HK-2 (cell line): ENCODE results near the gene TBC1D22A.
"Not testable (repeated sequence)": the region's sequence is repeated elsewhere in the genome, so short reads cannot be mapped to it uniquely, and the experiment has no call there.

ENCODE experiments used
- DNase-seq: peaks from one replicate; pipeline ENCODE4 v3.0.0-alpha.2; 2018; ENCODE audit not compliant: unreplicated experiment

The TBC1D22A gene

DNA sequence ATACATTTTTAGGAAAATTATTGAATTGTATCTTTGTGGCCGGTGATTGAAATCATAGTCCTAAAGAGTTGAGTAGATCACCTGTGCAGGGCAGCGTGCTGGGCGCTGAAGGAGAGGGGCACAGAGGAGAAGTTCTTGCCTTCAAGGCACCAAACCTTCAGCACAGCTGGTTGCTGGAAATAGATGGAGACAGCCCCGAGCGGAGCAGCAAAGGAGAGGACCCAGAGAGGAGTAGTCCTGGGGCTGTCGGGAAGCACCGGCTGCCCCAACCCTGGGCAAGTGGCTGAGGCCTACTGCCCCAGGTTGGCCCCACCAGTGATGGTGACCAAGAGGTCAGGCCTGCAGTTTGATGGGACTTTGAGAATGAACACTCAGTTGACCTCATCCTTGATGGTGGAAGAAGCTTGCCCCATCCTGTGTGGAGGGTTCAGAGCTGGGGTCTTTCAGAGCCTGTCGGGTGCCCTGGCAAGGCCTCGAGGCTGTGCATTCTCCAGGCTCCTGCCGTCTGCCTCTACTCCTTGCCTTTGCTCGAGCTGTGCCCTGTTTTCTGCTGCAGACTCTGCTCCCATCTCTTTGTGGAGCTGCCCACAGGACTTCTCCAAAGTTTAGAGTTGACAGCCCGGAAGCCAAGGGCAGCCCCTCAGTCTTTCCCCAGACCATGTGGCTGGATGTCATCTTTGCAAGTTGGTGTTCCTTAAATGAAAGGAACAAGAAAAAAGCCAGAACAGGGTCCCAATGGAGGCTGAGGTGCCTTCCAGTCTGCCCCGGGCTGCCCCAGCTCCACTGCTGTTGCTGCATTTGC lies 285.1 kb downstream of the TBC1D22A start:
- DNase-seq, result no peak

DNA sequence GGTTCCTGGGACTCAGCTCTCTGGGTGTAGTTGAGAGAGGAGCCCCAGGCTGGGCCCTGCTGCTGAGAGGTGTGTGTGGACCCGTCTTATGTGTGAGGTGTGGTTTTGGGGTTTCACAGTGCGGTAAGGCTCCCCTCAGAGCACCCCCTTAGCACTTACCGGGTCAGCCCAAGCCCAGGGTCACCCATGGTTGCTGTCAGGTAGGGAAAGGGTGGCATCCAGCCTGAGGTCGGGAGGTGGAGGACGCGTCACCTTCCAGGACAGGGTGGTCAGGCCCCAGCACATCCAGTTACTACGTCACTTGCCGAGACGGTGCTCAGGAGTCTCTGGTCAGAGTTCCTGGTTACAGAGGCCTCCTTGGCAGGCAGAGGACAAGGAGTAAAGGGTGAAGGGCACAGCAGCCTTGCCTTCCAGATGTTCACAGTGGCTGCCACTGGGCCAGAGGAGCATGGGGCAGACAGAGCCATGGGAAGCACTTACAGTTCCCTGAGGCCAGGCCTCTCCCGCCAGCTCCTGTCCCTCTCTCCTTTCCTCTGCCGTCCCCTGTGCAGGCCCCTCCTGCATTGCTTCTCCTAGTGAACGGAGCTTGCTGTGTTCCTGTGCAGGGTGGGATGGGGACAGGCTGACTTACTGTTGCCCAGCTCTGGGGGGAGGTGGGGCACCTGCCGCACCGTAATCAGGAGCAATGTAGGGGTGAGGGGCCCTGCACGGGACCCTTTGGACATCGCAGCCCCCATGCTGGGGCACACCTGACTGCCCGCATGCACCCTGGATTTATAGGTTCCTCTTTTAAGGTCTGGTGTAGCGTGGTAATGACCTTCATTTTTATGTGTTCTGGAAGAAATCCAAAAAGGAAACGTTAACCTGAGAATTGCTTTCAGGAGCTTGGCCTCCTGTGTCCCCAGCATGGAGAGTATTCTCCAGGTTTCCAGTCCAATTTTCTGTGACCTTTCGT lies 285.9 kb downstream of the TBC1D22A start:
- no peak for DNase-seq

DNA sequence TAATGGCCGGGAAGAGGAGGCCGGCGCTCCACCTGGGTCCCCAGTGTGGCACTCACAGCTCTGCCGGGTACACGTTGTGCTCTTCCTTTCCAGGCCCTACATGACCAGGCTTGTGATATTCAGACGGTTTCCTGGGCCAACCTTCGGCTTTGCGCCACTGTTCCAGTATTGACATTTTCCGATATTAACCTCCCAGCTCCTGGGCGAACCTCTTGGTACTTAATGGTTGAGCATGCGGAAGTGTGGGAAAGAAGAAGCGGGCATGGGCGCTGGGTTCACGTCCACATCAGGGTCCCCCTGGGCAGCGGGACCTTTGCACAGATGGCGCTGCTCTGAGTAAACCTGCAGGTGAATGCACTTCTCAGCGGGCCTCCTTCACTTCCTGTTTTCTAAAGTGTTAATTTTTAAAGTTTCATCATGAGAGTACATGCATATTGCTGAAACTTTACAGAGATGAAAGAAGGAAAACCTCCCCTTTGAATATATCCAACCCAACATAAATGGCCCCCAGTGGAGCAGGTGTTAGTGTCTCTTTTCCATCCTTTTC lies 286.7 kb downstream of the TBC1D22A start:
- no peak for DNase-seq

DNA sequence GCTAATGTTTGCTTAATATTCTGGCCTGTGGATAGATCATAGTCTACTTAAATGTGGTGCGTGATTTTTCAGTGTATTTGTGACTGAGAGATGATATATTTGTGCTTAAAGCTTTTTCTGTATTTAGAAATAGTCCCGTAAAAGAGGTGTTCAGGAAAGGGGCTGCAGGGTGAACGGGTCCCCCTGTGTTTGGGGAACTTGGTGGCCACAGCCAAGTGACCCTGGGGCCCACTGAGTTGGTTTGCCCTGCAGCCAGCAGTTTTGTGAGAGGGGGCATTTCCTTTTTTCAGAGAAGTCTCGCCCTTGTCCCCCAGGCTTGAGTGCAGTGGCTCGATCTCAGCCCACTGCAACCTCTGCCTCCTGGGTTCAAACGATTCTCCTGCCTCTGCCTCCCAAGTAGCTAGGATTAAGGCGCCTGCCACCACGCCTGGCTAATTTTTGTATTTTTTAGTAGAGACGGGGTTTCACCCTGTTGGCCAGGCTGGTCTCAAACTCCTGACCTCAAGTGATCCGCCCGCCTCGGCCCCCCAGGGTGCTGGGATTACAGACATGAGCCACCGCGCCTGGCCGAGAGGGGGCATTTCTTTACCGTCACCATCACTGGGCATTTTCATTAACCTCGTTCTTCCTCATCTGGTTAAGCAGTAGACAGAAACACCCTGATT lies 287.4 kb downstream of the TBC1D22A start:
- DNase-seq, result not testable (repeated sequence)

DNA sequence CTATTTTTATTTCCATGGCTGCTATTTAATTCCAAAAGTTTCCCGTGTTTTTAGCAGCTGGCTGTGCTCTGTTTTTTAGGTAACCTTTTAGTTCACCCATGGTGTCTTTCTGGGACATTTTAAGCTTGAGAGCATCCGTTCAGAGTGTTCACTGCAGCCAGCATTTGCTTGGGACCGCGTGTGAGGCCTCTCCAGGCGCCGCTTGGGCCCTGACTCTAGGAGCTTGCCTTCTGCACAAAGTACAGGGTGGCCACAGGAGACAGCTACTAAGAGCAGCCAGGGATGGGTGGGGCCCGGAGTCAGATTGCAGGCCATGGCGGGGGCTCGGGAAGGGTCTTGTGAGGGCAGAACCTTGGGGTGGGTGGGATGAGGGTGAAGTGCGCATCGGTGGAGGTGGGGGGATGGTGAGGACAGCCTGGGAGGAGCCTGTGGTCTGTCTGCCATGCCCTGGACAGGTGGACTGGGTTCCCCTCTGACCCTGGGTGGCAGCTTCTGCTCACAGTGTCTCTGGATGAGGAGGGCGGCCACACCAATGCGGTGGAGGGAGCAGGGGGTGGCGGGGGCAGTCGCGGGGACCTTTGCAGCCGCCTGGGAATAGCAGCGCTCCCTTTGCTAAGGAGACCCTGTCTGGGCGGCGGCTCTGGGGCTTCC lies 288.1 kb downstream of the TBC1D22A start:
- DNase-seq, result no peak

DNA sequence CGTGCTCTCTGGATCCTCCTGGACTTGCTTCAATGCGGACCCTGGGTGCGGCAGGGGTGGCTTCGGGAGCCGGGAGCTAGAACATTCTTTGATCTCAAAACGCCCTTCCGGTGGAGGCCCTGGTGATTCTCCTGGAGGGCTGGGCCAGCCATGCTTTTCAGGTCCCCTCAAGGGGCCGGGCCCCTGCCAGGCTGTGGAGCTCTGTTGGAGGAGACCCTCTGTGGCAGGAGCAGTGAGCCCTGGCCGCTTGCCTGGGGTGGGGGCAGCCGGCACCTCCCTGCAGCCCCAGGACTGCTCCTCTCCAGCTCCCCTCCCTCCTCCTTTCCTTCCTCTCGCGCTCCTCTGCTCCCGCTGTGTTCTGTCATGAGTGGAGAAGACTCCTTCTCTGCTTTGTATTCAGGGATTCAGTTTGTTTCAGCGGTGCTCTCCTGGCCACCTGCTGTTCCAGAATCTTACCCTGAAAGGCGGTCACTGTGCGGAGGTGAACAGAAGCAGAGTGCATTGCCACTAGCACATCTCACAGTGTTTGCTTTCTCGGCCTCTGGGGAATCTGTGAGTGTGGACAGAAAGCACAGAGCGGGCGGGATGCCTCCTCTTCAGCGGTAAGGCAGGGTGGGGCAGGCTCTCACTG lies 289.1 kb downstream of the TBC1D22A start:
- DNase-seq, result no peak

DNA sequence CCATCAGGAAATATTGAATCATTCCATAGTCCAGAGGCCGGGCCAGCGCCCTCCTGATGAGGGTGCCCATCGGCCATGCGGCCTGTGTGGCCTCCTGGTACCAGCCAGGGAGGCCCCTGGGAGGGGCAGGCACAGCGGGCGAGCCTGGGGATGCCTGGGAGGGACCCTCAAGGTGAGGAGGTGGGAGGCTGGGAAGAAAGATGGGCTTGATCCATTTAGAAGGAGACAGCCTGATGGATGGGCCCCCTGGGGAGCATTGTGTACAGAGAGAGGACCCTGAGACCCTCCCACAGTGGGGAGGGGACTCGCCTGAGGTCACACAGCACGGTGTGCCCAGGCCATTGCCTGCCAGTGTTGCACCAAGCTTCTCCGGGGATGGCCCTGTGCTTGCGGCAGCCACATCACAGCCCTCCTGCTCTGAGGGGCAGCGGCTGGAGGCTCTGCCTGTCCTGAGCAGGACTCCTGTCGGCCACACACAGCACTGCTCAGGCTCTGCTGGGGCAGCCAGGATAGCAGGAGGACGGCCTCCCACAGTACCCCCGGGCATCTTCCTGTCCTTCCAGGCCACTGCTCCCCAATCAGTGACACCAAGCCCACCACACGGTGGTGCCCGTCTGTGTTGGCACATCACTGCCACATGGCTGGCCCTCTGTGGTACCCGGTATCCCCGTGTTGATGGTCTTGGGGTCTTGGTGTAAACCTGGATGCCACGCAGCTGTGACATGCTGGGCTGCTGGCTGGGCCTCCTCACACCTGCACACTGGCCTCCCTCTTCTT lies 290.0 kb downstream of the TBC1D22A start:
- DNase-seq, result no peak

DNA sequence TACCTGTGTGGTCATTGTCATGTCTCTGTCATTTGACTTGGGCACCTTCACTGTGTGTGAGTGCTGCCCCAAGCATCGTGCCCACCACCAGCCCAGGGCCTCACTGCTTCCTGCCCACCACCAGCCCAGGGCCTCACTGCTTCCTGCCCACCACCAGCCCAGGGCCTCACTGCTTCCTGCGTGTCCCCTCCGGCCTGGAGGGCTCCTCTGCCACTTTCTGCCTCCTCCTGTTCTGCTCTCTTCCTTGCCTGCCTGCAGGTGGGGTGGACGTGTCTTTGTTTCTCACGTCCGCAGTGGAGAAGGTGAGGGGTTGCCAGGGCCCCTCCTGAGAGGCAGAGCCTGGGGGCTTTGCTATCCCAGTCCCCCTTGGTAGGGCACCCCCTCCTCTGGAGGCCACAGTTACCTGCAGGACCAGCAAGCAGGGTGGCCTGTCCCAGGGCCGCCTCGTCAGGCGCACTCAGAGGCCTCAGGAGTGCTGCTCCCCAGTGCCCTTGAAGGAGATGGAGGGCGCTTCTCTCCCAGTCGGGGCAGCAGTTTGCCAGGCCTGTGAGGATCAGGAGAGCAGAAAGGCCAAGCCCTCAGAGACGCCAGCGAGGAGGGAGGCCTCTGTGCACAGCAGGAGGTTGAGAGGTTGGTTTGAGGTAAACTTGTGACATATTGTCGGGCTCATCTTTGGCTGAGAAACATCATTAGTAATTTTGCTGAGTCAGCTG lies 290.7 kb downstream of the TBC1D22A start:
- no peak for DNase-seq

DNA sequence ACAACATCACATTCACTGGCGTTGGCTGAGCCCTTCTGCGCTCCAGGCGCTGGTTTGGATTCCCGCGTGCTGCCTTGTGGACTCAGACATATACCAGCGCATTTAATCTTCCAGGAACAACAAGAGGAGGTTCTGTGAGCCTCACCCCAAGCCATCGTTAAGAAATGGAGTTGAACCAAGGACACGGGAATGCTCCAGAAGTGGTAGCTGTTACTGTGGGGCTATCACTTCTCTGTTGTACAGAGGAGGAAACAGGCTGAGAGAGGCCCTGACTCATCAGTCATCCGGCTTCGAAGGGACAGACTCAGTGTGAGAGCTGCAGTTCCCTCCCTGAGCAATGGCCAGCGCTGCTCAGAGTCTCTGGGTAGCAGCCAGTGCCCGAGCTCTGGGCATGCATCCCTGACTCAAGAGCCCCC lies 291.3 kb downstream of the TBC1D22A start:
- DNase-seq, result no peak

DNA sequence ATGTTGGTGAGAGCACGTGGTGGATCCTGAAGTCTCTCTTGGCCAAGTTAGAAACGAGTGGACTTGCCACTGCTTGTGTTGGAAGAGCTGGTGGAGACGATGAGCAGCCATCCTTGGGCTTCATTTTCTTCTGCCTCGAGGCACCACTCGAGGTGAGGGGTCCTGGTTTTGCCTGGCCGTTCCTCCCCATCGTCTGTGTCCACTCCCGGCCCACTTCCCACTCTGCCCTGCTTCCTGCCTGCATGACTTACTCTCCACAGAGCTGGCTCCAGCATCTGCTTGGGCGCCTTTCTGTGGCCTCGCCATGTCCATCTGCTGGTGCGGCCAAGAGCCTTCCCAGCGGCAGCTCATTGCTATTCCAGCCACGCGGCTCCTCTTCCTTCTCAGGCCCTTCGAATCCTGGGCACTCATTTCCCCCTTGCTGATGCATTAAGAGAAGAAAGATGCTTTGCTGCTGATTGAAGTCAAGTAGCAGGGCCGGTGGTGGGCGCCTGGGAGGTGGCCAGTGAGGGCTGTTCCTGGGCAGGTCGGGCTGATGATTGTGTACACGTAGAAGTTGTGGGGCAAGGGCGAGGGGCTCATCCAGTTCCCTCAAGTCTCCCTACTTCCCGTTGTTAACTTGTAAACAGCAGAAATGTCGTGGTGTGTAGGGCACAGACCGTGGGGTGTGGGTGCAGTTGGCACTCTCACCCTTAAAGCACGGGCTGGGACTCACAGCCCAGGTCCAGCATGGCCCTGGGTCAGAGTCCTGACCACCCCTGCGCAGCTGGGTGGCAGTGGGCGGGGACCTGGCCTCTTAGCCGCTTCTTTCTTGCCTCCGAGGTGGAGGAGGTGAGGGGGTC lies 292.0 kb downstream of the TBC1D22A start:
- DNase-seq, result no peak

DNA sequence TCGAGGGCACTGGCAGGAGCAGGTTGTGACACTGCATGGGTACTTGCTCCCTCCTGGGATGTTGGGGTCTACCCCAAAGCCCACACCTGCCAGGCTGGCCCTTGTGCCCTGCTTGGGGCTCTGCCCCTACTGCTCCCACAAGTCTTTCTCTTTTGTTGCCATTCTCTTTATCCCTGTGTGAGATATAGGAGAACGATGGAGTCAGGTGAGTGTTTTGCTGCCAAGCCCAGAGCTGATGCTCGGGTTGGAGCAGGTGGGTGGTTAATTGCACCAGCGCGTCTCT lies 292.6 kb downstream of the TBC1D22A start:
- no peak for DNase-seq

DNA sequence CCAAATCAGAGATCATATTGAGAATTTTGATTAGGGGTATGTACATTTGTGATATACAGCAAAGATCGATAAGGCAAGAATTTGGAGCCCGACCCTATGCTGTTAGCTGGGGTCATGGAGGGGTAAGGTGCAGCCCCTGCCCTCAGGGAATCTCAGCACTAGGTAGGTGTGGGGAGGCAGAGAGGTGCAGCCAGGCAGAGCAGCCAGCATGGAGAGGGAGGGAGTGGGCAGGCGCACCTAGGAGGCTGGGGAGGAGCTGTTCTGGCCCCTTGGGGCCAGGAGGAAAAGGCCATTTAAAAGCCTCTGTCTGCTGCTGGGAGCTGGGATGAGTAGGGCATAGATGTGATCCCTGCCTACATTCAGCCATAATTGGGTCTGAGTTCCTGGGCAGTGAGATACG lies 293.0 kb downstream of the TBC1D22A start:
- no peak for DNase-seq

DNA sequence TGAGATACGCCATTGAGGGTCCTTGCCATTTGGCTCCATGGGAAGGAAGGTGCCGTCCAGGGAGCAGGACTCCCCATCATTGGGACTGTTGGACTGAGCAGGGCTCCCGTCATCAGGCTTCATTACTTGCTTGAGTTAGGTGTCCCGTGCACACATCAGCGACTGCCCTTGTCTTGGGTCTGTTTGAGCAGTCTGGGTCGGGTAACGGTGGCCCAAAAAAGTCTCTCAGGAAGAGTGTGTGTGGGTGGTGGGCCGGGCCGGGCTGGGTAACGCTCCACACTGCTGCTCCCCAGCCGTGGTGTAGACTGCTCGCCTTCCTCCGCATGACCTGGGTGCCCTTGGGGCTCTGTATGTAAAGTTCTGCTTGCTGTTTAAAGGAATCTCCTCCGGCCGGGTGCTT lies 293.5 kb downstream of the TBC1D22A start:
- no peak for DNase-seq

DNA sequence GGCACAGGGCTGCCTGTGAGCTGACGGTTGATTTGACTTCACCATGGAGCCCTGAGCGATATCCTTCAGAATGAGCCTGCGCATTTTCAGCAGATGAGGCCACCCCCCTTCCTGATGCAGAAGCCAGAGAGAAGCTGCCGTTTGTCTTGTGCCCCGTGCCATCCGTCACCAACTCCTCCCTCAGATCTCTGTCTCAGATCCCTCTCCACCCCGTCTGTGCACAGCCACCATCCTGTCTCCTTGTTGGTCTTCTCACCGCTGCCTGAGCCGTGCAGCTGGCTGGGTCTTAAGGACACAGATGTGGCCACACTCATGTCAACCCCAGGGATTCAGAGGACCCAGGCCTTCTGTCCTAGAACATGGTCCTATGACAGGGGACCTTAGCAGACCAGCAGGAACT lies 293.9 kb downstream of the TBC1D22A start:
- DNase-seq, result no peak

DNA sequence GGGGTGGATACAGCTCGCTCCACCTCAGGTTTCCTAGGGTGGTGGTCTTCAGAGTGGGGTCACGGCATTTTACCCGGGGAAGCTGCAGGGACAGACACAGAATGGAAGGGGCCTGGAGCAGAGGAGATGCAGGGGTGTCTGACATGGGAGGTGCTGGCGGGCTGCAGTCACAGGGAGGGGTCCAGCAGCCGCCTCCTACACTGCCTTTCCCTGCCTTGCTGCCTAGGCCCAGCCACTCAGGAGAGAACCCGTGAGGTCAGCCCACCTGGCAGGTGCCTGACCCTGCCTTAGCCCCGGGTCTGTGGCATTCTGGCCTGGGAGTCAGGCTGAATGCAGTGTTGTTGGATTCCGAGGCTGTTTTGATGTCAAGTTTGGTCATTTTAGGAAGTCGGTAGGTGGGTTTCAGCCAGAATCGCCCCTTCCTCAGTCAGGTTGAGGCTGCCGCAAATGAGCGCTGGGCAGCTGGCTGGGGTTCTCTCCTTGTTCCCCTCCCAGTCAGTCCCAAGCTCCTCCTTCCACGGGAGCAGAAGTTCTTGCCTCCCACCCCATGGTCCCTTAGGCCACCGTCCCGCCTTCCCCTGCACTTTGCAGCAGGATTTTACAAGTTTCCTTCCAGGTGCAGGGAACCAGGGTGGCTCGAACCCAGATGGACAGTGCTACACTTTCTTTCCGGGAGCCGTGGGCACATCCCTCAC lies 294.5 kb downstream of the TBC1D22A start:
- no peak for DNase-seq

DNA sequence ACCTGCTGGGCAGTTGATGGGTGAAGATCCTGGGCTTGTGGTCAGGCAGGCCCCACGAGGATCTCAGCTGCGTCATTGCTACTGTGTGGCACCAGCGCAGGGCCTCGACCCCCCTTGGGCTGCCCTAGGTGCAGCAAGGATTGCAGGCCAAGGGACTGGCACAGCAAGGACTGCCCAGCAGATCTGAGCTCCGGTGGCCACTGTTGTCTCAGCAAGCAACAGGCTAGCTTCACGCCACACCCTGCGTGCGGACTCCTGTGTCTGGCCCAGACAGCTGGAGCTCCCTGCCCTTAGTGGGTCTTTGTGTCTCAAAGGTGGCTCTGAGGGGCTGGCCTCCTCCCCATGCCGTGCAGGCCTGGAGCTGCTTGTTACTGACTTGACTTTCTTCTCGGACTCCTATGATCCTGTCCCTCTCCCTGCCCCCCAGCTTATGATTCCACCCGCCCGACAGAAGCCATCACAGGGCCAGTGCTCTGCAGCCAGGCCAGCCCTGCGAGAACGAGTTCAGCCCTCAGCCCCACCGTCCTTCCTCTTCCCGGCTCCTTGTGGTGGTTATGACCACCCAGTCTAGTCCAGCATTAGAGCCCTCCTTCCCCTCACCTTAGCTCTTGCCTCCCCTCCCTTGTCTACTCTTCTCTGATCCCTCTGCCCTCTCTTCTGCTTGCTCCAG lies 295.6 kb downstream of the TBC1D22A start:
- DNase-seq, result no peak

DNA sequence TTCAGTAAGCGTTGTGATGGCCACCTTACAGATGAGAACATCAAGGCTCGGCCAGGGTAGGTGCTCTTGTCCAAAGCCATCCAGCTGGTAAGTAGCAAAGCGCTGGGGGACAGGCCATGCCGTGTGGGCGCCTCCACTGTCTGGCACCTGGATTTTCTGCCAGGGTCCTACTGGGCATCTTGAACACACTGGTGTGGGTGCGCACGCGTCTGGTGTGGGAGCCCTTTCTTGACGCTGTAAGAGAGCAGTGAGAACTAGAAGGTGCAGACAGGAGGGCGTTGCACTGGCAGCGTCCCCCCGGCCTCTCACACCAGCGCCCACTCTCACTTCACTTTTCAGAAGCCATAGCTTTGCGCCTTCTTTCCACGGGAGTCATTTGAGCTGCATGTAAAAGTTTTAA lies 296.6 kb downstream of the TBC1D22A start:
- DNase-seq, result no peak

DNA sequence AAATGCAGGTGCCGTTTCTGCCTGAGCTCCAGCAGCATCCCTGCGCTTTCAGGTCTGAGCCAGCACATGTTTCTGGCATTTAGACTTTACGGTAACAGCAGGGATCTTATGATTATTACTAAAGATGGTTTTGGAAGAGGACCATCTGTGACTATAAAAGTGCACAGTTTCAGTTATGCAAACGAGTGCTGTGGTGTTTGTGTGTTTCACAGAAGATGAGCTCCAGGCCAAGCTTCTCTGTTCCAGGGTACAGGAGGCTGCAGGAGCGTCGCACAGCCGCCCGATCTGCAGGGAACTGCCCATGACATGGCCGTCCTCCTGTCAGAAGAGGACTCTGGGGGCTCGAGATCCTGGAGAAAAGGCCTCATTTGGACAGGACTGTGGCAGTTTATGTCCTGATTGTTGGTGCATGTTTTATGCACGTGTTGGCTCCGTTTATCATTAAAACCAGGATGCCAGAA lies 297.3 kb downstream of the TBC1D22A start:
- no peak for DNase-seq
